ENCODE measurements around the gene KCTD16. TPM values are rescaled to one million over a fixed set of nuclear protein-coding genes. Genes with fewer than 3 reads are reported as not detected.
A peak's percentile ranks its signal among the peaks of the same experiment; 100 is the strongest.

KCTD16 gene
- polyA plus RNA-seq, 4 donors, result 2.0 to 2.6 (median 2.3) TPM

- no peak for DNase-seq (ENCODE audit: low read depth in 4 of 4, low spot score in 3 of 4)
Measured at GRCh38 chr5:144162686-144163085, 8.0 kb upstream of the KCTD16 start.

GRCh38 chr5:144166696-144167095 lies 4.0 kb upstream of the KCTD16 start:
- no peak for DNase-seq (ENCODE audit: low read depth in 4 of 4, low spot score in 3 of 4)

- DNase-seq (ENCODE audit: low read depth in 4 of 4, low spot score in 3 of 4), result no peak
Measured at GRCh38 chr5:144167998-144168397, 2.7 kb upstream of the KCTD16 start.

- DNase-seq (ENCODE audit: low read depth in 4 of 4, low spot score in 3 of 4), result no peak
Measured at GRCh38 chr5:144169904-144170275, 783 bp upstream of the KCTD16 start.

- no peak for DNase-seq (ENCODE audit: low read depth in 4 of 4, low spot score in 3 of 4)
Measured at GRCh38 chr5:144173766-144174165, 3.1 kb downstream of the KCTD16 start.

GRCh38 chr5:144177548-144177947 lies 6.9 kb downstream of the KCTD16 start:
- DNase-seq (ENCODE audit: low read depth in 4 of 4, low spot score in 3 of 4), result no peak

GRCh38 chr5:144179226-144179625 lies 8.6 kb downstream of the KCTD16 start:
- DNase-seq (ENCODE audit: low read depth in 4 of 4, low spot score in 3 of 4), result no peak

GRCh38 chr5:144183254-144183889 lies 12.7 kb downstream of the KCTD16 start:
- DNase-seq (ENCODE audit: low read depth in 4 of 4, low spot score in 3 of 4), result no peak

GRCh38 chr5:144187699-144188294 lies 17.1 kb downstream of the KCTD16 start:
- no peak for DNase-seq (ENCODE audit: low read depth in 4 of 4, low spot score in 3 of 4)

- no peak for DNase-seq (ENCODE audit: low read depth in 4 of 4, low spot score in 3 of 4)
Measured at GRCh38 chr5:144189800-144190429, 19.2 kb downstream of the KCTD16 start.

GRCh38 chr5:144191531-144191930 lies 20.9 kb downstream of the KCTD16 start:
- no peak for DNase-seq (ENCODE audit: low read depth in 4 of 4, low spot score in 3 of 4)

- no peak for DNase-seq (ENCODE audit: low read depth in 4 of 4, low spot score in 3 of 4)
Measured at GRCh38 chr5:144191998-144192397, 21.3 kb downstream of the KCTD16 start.

- no peak for DNase-seq (ENCODE audit: low read depth in 4 of 4, low spot score in 3 of 4)
Measured at GRCh38 chr5:144192661-144193060, 22.0 kb downstream of the KCTD16 start.

- no peak for DNase-seq (ENCODE audit: low read depth in 4 of 4, low spot score in 3 of 4)
Measured at GRCh38 chr5:144194144-144194543, 23.5 kb downstream of the KCTD16 start.

GRCh38 chr5:144195448-144195847 lies 24.8 kb downstream of the KCTD16 start:
- no peak for DNase-seq (ENCODE audit: low read depth in 4 of 4, low spot score in 3 of 4)

GRCh38 chr5:144196612-144197011 lies 25.9 kb downstream of the KCTD16 start:
- no peak for DNase-seq (ENCODE audit: low read depth in 4 of 4, low spot score in 3 of 4)

- DNase-seq (ENCODE audit: low read depth in 4 of 4, low spot score in 3 of 4), result no peak
Measured at GRCh38 chr5:144198386-144198785, 27.7 kb downstream of the KCTD16 start.

- no peak for DNase-seq (ENCODE audit: low read depth in 4 of 4, low spot score in 3 of 4)
Measured at GRCh38 chr5:144201588-144201987, 30.9 kb downstream of the KCTD16 start.

- no peak for DNase-seq (ENCODE audit: low read depth in 4 of 4, low spot score in 3 of 4)
Measured at GRCh38 chr5:144202072-144202471, 31.4 kb downstream of the KCTD16 start.

GRCh38 chr5:144202726-144203125 lies 32.1 kb downstream of the KCTD16 start:
- DNase-seq (ENCODE audit: low read depth in 4 of 4, low spot score in 3 of 4), result no peak

GRCh38 chr5:144203750-144204596 lies 33.3 kb downstream of the KCTD16 start:
- peak; percentile 58 to 70 (median 63) for DNase-seq (ENCODE audit: low read depth in 4 of 4, low spot score in 3 of 4)
